PFSK-1 (cell line): ENCODE results near the gene OSBPL8. TPM values are rescaled to one million over a fixed set of nuclear protein-coding genes. Genes with fewer than 3 reads are reported as not detected.

Experiments used
- FOXP2 ChIP-seq: optimal IDR thresholded peaks from 2 replicates; pipeline ENCODE3; 2011; ENCODE audit warnings: borderline replicate concordance, control low read depth, inconsistent platforms; ENCODE audit not compliant: insufficient read depth; ENCODE audit errors: extremely low read length, extremely low read depth
- POLR2AphosphoS5 ChIP-seq: IDR thresholded peaks from 2 replicates; pipeline ENCODE4 v1.6.1; 2012; ENCODE audit warnings: low read depth, mild to moderate bottlenecking, control low read depth, low read length, moderate library complexity
- REST ChIP-seq, 2 experiments: IDR thresholded peaks; 2 replicates each; pipeline versions ENCODE4 v1.6.1 to v1.8.0; 2011 to 2012; ENCODE audit warnings: low read depth in 2 of 2, low read length in 2 of 2, control low read depth in 1 of 2, inconsistent platforms in 1 of 2, mild to moderate bottlenecking in 1 of 2, moderate library complexity in 1 of 2; ENCODE audit not compliant: insufficient read depth in 1 of 2
- SIN3A ChIP-seq: IDR thresholded peaks from 2 replicates; pipeline ENCODE4 v1.6.1; 2012; ENCODE audit warnings: mild to moderate bottlenecking, low read length, moderate library complexity, borderline replicate concordance; ENCODE audit not compliant: insufficient read depth
- TAF1 ChIP-seq: IDR thresholded peaks from 2 replicates; pipeline ENCODE4 v1.6.1; 2012; ENCODE audit warnings: low read length, control low read depth, borderline replicate concordance; ENCODE audit not compliant: insufficient read depth
- polyA plus RNA-seq: library from polyadenylated mRNA; unstranded; fragments of >200 nt; gene quantifications from one replicate; pipeline ENCODE4 v1.2.1, GENCODE V29; 2012; ENCODE audit warnings: low read depth, missing spikeins; ENCODE audit not compliant: insufficient read length

Gene OSBPL8, protein sequence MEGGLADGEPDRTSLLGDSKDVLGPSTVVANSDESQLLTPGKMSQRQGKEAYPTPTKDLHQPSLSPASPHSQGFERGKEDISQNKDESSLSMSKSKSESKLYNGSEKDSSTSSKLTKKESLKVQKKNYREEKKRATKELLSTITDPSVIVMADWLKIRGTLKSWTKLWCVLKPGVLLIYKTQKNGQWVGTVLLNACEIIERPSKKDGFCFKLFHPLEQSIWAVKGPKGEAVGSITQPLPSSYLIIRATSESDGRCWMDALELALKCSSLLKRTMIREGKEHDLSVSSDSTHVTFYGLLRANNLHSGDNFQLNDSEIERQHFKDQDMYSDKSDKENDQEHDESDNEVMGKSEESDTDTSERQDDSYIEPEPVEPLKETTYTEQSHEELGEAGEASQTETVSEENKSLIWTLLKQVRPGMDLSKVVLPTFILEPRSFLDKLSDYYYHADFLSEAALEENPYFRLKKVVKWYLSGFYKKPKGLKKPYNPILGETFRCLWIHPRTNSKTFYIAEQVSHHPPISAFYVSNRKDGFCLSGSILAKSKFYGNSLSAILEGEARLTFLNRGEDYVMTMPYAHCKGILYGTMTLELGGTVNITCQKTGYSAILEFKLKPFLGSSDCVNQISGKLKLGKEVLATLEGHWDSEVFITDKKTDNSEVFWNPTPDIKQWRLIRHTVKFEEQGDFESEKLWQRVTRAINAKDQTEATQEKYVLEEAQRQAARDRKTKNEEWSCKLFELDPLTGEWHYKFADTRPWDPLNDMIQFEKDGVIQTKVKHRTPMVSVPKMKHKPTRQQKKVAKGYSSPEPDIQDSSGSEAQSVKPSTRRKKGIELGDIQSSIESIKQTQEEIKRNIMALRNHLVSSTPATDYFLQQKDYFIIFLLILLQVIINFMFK
- polyA plus RNA-seq = 13.9 TPM

- peak; percentile 92 for TF ChIP-seq POLR2AphosphoS5
- peak; percentile 58 for TF ChIP-seq FOXP2
- TF ChIP-seq REST (IDR thresholded peaks at IDR 0.05; ENCODE audit: insufficient read depth in 1 of 2, low read depth in 2 of 2, low read length in 2 of 2) = no peak
- TF ChIP-seq SIN3A = peak; percentile 70; the same call in 1 of the 2 replicates
- TF ChIP-seq TAF1 = peak; percentile 75; the same call in 1 of the 2 replicates
These were observed at the start of gene OSBPL8 for GRCh38 chr12:76559400-76560085. Gene OSBPL8 (minus strand): TSS chr12:76559771. CDS start chr12:76487551, 72,220 bp downstream.

GRCh38 chr12:76608070-76608469 is 48.5 kb upstream of the OSBPL8 start:
- TF ChIP-seq POLR2AphosphoS5 (no peak), REST (IDR thresholded peaks at IDR 0.05; ENCODE audit: insufficient read depth in 1 of 2, low read depth in 2 of 2, low read length in 2 of 2) (no peak), SIN3A (no peak), FOXP2 (no peak)

- TF ChIP-seq FOXP2 = no peak
- TF ChIP-seq SIN3A = no peak
- TF ChIP-seq POLR2AphosphoS5 = no peak
- TF ChIP-seq TAF1 = no peak
- no peak for TF ChIP-seq REST (IDR thresholded peaks at IDR 0.05; ENCODE audit: insufficient read depth in 1 of 2, low read depth in 2 of 2, low read length in 2 of 2)
These were observed 35.5 kb upstream of the OSBPL8 start for GRCh38 chr12:76595056-76595455.

DNA sequence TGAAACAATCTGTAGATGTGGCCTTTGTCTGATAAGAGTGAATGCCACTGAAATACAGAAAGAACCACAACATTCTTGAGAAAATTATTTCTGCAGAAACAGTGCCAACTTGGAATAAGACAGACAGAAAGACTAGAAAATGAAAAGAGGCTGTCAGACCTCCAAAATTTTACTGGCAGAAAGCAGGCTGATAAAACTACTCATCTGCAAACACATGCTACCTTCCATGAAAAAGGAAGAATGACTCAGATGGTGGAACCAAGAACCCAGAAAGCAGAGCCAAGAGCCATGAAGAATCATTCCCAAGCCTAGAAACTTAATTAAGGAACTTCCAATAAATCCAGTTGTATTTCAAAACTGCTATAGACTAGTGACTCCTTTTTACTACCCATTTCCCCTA is 31.9 kb upstream of the OSBPL8 start:
- no peak for TF ChIP-seq FOXP2
- no peak for TF ChIP-seq POLR2AphosphoS5

DNA sequence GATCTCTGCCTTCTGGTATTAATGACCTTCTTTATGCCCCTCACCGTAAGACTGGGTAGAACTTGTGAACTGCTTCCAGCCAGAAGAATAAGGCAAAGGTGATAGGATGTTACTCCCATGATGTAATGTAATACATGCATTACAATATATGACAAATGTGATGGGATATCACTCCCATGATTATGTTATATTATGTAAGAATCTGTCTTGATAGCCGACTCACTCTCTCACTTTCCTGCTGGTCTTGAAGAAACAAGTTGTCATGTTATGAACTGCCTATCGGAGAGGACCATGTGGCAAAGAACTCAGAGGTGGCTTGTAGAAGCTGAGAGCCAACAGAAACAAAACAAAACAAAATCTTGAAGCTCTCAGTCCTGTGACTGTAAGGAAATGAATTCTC is 30.6 kb upstream of the OSBPL8 start:
- TF ChIP-seq SIN3A = no peak
- TF ChIP-seq FOXP2 = no peak
- no peak for TF ChIP-seq REST (IDR thresholded peaks at IDR 0.05; ENCODE audit: insufficient read depth in 1 of 2, low read depth in 2 of 2, low read length in 2 of 2)
- no peak for TF ChIP-seq POLR2AphosphoS5
- no peak for TF ChIP-seq TAF1
